Activated naive CD4-positive, alpha-beta T cell treated with anti-CD3 and anti-CD28 coated beads, Interleukin-2, amount 50 U/mL, for 72 hours (primary cell): Measurements from ENCODE around the gene ZFP3. TPM values are rescaled to one million over a fixed set of nuclear protein-coding genes. Genes with fewer than 3 reads are reported as not detected.
"Not testable (repeated sequence)": the region's sequence is repeated elsewhere in the genome, so short reads cannot be mapped to it uniquely, and the experiment has no call there.

Experiments used
- ATAC-seq, 2 donors: fragments of 150-1000 bp; cut with Tn5 transposase; 2 replicates each; pipeline ENCODE4 v1.10.0; 2021; ENCODE audit warnings: mild to moderate bottlenecking in 2 of 2, moderate library complexity in 2 of 2
- DNase-seq, 2 donors: peaks; one replicate each; pipeline ENCODE4 v3.0.0; 2021 to 2022; ENCODE audit warnings: low spot score in 2 of 2
- H3K27ac Mint-ChIP-seq, 2 donors: one replicate each; pipeline ENCODE4 v1.8.0; 2022; ENCODE audit warnings: mild to moderate bottlenecking in 2 of 2, mixed read lengths in 2 of 2
- H3K36me3 Mint-ChIP-seq, 2 donors: one replicate each; pipeline ENCODE4 v1.8.0; 2022; ENCODE audit warnings: mixed read lengths in 2 of 2
- H3K9me3 Mint-ChIP-seq, 2 donors: one replicate each; pipeline ENCODE4 v1.8.0; 2022; ENCODE audit warnings: mixed read lengths in 2 of 2
- total RNA-seq, 2 donors: library from RNA; stranded (reverse); gene quantifications; one replicate each; pipeline ENCODE4 v1.2.3, GENCODE V29; 2022

ZFP3 gene
- total RNA-seq, 2 donors from 2014 or later, result 0.73 to 1.7 TPM

- Mint-ChIP-seq H3K9me3 (no peaks in the 10 kb centered on the region), H3K27ac (no peak overlapping the region), H3K36me3 (no peaks in the 10 kb centered on the region)
- ATAC-seq (no peak), DNase-seq (no peak)
Measured at GRCh38 chr17:5065227-5065744, 13.0 kb upstream of the ZFP3 start.

- H3K36me3 Mint-ChIP-seq, result no peaks in the 10 kb centered on the region
- DNase-seq, result no peak
- H3K27ac Mint-ChIP-seq, result no peak overlapping the region
- H3K9me3 Mint-ChIP-seq, result no peaks in the 10 kb centered on the region
- no peak for ATAC-seq
Measured at GRCh38 chr17:5068236-5068635, 10.0 kb upstream of the ZFP3 start.

GRCh38 chr17:5069724-5070123 lies 8.5 kb upstream of the ZFP3 start:
- Mint-ChIP-seq H3K27ac (no peak overlapping the region), H3K36me3 (no peaks in the 10 kb centered on the region), H3K9me3 (no peaks in the 10 kb centered on the region)
- DNase-seq (no peak), ATAC-seq (no peak)

- not testable (repeated sequence) for ATAC-seq, H3K9me3 Mint-ChIP-seq, H3K27ac Mint-ChIP-seq, DNase-seq
- H3K36me3 Mint-ChIP-seq, result peaks cover 12 to 24% of the 10 kb centered on the region in 2 donors
Measured at GRCh38 chr17:5075472-5075871, 2.8 kb upstream of the ZFP3 start.

- not testable (repeated sequence) for H3K9me3 Mint-ChIP-seq, ATAC-seq, DNase-seq
- Mint-ChIP-seq H3K36me3 (peaks cover 12 to 31% of the 10 kb centered on the region in 2 donors), H3K27ac (peak overlapping the region in 1 of 2 donors; percentile 89)
Measured at GRCh38 chr17:5077275-5077674, 992 bp upstream of the ZFP3 start.

- peak in 1 of 2 donors; percentile 57 for DNase-seq
- ATAC-seq, result peak in 1 of 2 donors; percentile 9
- H3K36me3 Mint-ChIP-seq, result peaks cover 15 to 34% of the 10 kb centered on the region in 2 donors
- H3K9me3 Mint-ChIP-seq, result peaks cover 2 to 11% of the 10 kb centered on the region in 2 donors
- H3K27ac Mint-ChIP-seq, result peak overlapping the region; percentile 89 to 90
Measured at GRCh38 chr17:5077781-5078105, 524 bp upstream of the ZFP3 start.

- ATAC-seq, result no peak
- Mint-ChIP-seq H3K36me3 (peaks cover 30 to 59% of the 10 kb centered on the region in 2 donors), H3K9me3 (peaks cover 12 to 22% of the 10 kb centered on the region in 2 donors), H3K27ac (no peak overlapping the region)
- DNase-seq, result no peak
Measured at GRCh38 chr17:5080591-5080990, 2.3 kb downstream of the ZFP3 start.

- Mint-ChIP-seq H3K9me3 (peaks cover 53 to 59% of the 10 kb centered on the region in 2 donors), H3K27ac (no peak overlapping the region), H3K36me3 (peaks cover 89% of the 10 kb centered on the region in 2 donors)
- DNase-seq, result no peak
- ATAC-seq, result no peak
Measured at GRCh38 chr17:5092218-5093010, 14.1 kb downstream of the ZFP3 start.

GRCh38 chr17:5096731-5097100 lies 18.4 kb downstream of the ZFP3 start:
- no peak for ATAC-seq
- peaks cover 48 to 49% of the 10 kb centered on the region in 2 donors for H3K36me3 Mint-ChIP-seq
- DNase-seq, result no peak
- H3K9me3 Mint-ChIP-seq, result peaks cover 37 to 41% of the 10 kb centered on the region in 2 donors
- H3K27ac Mint-ChIP-seq, result no peak overlapping the region

GRCh38 chr17:5097101-5097834 lies 19.0 kb downstream of the ZFP3 start:
- H3K27ac Mint-ChIP-seq, result peak overlapping the region in 1 of 2 donors; percentile 36
- ATAC-seq (peak in 1 of 2 donors; percentile 66), DNase-seq (peak in 1 of 2 donors; percentile 11)
- H3K36me3 Mint-ChIP-seq, result peaks cover 43 to 44% of the 10 kb centered on the region in 2 donors
- peaks cover 32 to 37% of the 10 kb centered on the region in 2 donors for H3K9me3 Mint-ChIP-seq

GRCh38 chr17:5099271-5099670 lies 21.0 kb downstream of the ZFP3 start:
- DNase-seq (no peak), ATAC-seq (no peak)
- Mint-ChIP-seq H3K27ac (no peak overlapping the region), H3K9me3 (peaks cover 19 to 31% of the 10 kb centered on the region in 2 donors), H3K36me3 (peaks cover 27 to 30% of the 10 kb centered on the region in 2 donors)

- ATAC-seq (no peak), DNase-seq (no peak)
- Mint-ChIP-seq H3K36me3 (peaks cover 24 to 33% of the 10 kb centered on the region in 2 donors), H3K9me3 (peaks cover 11 to 24% of the 10 kb centered on the region in 2 donors), H3K27ac (no peak overlapping the region)
Measured at GRCh38 chr17:5100832-5101231, 22.6 kb downstream of the ZFP3 start.

GRCh38 chr17:5110816-5111215 lies 32.5 kb downstream of the ZFP3 start:
- Mint-ChIP-seq H3K9me3 (peaks cover 0 to 25% of the 10 kb centered on the region in 2 donors), H3K27ac (peak overlapping the region; percentile 83 to 89), H3K36me3 (peaks cover 72 to 84% of the 10 kb centered on the region in 2 donors)
- DNase-seq, result no peak
- ATAC-seq, result no peak

GRCh38 chr17:5111402-5112204 lies 33.3 kb downstream of the ZFP3 start, which contains the start of gene ZNF232:
Gene ZNF232, minus strand, starts transcription at chr17:5111878. Its CDS starts 56 bp downstream, at chr17:5111822.
- peak; percentile 93 to 95 for ATAC-seq
- peaks cover 0 to 18% of the 10 kb centered on the region in 2 donors for H3K9me3 Mint-ChIP-seq
- peak within 1 kb of the TSS; percentile 83 to 89 for H3K27ac Mint-ChIP-seq

GRCh38 chr17:5115673-5116651 lies 37.7 kb downstream of the ZFP3 start, which contains the start of gene USP6:
Gene USP6, plus strand, starts transcription at chr17:5116032. Its CDS starts 14,336 bp downstream, at chr17:5130368.
- peaks cover 37 to 39% of the 10 kb centered on the region in 2 donors for H3K36me3 Mint-ChIP-seq
- H3K27ac Mint-ChIP-seq, result no peak within 1 kb of the TSS
- DNase-seq, result peak in 1 of 2 donors; percentile 43
- no peak for ATAC-seq
- H3K9me3 Mint-ChIP-seq, result peaks cover 0 to under 1% of the 10 kb centered on the region in 2 donors

More at GRCh38 chr17:5111402-5112204, 33.3 kb downstream of the ZFP3 start, which contains the start of gene ZNF232:
- peak; percentile 94 to 95 for DNase-seq
- peaks cover 70 to 81% of the 10 kb centered on the region in 2 donors for H3K36me3 Mint-ChIP-seq
